ENCODE results near the gene PILRB.
A peak's percentile ranks its signal among the peaks of the same experiment; 100 is the strongest.
"Not testable (repeated sequence)": the region's sequence is repeated elsewhere in the genome, so short reads cannot be mapped to it uniquely, and the experiment has no call there.

Gene PILRB

DNA sequence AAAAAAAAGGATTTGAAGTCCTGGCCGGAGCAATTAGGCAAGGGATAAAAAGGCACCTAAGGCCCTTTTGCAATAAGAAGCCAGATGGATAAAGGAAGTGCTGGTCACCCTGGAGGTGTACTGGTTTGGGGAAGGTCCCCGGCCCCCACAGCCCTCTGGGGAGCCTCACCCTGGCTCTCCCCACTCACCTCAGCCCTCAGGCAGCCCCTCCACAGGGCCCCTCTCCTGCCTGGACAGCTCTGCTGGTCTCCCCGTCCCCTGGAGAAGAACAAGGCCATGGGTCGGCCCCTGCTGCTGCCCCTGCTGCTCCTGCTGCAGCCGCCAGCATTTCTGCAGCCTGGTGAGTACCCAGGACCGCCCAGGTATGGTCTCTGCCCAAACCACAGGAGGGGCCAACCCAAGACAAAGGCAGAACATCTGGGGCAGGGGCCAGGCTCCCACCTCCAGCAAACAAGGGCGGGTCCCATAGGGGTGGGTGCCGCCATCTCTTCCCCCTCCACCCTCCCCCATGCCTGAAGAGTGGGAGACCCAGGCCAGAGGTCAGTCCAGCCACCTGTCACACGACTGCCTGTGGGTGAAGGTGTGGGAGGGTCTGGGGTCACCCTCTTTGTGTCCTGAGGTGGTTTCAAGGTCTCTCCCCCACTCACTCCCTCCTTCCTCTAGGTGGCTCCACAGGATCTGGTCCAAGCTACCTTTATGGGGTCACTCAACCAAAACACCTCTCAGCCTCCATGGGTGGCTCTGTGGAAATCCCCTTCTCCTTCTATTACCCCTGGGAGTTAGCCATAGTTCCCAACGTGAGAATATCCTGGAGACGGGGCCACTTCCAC lies at the start of gene PILRB:
Gene PILRB (plus strand): TSS at position 91 of the 830 bp plus-strand sequence. CDS start 186 bp downstream, at position 277.
- TF ChIP-seq, protein P1, sequence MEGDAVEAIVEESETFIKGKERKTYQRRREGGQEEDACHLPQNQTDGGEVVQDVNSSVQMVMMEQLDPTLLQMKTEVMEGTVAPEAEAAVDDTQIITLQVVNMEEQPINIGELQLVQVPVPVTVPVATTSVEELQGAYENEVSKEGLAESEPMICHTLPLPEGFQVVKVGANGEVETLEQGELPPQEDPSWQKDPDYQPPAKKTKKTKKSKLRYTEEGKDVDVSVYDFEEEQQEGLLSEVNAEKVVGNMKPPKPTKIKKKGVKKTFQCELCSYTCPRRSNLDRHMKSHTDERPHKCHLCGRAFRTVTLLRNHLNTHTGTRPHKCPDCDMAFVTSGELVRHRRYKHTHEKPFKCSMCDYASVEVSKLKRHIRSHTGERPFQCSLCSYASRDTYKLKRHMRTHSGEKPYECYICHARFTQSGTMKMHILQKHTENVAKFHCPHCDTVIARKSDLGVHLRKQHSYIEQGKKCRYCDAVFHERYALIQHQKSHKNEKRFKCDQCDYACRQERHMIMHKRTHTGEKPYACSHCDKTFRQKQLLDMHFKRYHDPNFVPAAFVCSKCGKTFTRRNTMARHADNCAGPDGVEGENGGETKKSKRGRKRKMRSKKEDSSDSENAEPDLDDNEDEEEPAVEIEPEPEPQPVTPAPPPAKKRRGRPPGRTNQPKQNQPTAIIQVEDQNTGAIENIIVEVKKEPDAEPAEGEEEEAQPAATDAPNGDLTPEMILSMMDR (IDR thresholded peaks at IDR 0.05; ENCODE audit: control insufficient read depth, insufficient read depth, low read depth, low read length, missing control alignments): no peak
- H3K4me3 ChIP-seq (ENCODE audit: control insufficient read depth, low read depth, low read length): no peak within 1 kb of the TSS
- no peak for DNase-seq (ENCODE audit: low read depth)

DNA sequence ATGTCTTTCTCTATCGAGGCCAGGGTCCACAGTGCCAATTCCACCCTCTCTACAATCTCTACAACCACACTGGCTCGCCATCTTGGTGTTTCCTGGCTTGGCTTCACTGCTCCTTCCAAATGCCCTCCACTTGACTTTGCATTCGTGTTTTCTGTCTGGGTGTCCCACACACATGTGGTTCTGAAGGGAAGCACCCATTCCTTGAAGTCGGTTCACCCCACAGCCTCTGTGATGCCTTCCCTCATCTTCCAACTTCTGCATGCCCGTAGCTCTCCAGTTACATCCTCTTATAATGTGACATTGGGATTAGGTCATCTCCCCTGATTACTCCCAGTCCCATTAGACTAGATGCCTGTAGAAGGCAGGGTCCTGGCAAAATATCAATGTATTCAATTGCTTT lies 39.6 kb upstream of the PILRB start:
- DNase-seq (ENCODE audit: low read depth): not testable (repeated sequence)

DNA sequence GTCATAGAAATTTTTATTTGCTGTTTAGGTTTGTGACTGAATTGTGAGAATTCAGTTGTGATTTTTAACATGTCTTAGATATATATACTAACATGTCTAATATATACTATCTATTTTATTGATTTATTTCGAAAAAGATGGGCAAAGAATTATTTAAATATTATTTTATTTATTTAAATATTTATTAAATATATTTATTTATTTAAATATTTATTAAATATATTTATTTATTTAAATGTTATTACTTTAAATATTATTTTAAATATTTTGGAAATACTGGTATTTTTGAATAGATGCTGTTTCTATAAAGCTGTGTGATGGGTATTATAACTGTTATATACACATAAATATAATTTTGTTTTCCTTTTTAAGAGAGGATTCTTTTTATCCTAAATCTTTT lies 36.3 kb upstream of the PILRB start:
- DNase-seq (ENCODE audit: low read depth); H3K4me3 ChIP-seq (ENCODE audit: control insufficient read depth, low read depth, low read length): not testable (repeated sequence)

More for the DNA sequence above, 39.6 kb upstream of the PILRB start:
- not testable (repeated sequence) for H3K4me3 ChIP-seq (ENCODE audit: control insufficient read depth, low read depth, low read length)

DNA sequence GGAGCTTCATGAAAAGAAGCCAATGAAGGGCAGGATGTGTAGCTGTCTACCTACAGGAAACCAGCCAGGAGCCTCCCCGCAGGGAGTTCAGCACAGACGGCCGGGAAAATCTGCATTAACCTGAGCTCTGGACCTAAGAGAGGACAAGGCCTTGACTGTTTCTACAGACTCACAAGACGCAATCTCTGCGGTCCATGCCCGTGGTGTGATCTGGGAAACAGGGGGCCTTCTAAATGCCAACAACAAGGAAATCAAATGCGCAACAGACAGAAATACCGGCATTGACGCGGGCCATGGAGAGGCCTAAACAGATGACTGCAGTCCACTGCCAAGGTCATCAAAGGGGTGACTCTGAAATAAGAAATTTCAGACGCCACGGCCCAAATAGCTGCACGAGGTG lies 33.7 kb upstream of the PILRB start:
- not testable (repeated sequence) for DNase-seq (ENCODE audit: low read depth); H3K4me3 ChIP-seq (ENCODE audit: control insufficient read depth, low read depth, low read length)

DNA sequence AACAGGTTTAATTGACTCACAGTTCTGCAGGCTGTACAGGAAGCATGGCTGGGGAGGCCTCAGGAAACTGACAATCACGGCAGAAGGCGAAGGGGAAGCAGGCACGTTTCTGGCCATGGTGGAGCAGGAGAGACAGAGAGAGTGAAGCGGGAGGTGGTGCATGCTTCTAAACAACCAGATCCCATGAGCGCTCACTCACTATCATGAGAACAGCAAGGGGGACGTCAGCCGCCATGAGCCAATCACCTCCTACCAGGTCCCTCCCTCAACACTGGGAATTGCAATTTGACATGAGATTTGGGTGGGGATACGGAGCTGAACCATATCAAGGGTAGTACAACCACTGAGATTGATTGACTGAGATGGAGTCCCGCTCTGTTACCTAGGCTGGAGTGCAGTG lies 32.2 kb upstream of the PILRB start:
- not testable (repeated sequence) for H3K4me3 ChIP-seq (ENCODE audit: control insufficient read depth, low read depth, low read length)

GRCh38 chr7:100326914-100327313 lies 31.0 kb upstream of the PILRB start:
- not testable (repeated sequence) for H3K4me3 ChIP-seq (ENCODE audit: control insufficient read depth, low read depth, low read length); DNase-seq (ENCODE audit: low read depth)

More for the DNA sequence above, 32.2 kb upstream of the PILRB start:
- not testable (repeated sequence) for DNase-seq (ENCODE audit: low read depth)

DNA sequence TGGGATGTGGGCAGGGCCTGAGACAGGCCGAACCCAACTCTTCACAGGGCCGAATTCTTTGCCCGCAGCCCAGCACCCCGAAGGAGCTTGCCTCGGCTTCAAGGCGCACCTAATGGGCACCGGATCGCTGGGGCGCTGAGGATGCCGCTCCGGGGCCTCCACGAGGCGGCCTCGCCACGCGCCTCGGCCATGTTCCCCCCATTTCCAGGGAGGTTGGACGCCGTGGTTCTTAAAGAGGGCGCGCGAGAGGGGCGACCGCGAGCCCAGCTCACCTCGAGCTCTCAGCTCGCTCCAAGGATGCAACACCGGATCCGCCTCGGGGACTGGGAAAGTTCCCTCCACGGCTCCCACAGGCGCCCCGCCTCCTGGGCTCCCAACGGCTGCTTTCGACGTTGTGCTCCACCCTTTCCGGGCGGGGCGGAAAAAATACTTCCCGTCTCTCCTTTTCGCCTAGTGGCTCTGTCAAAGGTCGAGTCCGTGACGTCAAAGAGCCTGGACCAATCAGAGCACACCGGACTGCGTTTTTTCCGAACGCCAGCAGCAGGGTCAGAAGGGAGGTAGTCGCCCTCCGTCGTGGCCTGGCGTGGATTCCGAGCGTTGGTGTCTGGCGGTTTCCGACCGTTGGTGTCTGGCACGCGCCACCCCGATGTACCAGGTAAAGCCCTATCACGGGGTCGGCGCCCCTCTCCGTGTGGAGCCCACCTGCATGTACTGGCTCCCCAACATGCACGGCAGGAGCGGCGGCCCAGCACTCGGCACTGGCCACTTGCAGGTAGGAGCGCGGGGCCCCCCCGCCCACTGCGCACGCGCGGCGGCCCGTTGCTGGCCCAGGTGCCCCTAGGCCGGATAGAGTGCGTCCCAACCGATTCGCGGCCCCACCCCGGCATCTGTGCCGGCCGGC lies 22.1 kb upstream of the PILRB start:
- peak overlapping the region; percentile 74 for H3K4me3 ChIP-seq (ENCODE audit: control insufficient read depth, low read depth, low read length)

DNA sequence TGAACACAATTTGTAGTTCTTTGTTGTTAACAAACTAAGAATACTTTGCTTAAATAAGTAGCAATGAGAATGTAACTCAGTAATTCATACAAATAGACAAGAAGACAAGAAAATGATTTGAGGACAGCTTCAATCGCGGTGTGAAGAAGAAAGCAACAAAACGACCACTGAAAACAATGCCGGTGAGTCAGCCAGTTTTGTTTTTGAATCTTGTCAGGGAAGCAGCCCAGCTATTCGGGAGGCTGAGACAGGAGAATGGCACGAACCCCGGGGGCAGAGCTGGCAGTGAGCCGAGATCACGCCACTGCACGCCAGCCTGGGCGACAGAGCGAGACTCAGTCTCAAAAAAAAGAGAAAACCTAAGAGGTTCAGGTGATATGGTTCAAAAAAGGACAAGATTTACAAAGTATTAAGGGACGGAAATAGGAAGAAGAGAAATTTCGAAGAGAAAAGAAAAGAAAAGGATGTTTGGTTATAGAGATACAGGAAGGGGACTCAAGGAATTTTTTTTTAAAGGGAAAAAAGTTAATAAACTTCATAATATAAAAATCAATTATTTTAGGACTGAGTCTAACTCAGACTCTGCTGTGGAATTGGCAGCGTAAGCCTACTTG lies 19.7 kb upstream of the PILRB start:
- H3K4me3 ChIP-seq (ENCODE audit: control insufficient read depth, low read depth, low read length); DNase-seq (ENCODE audit: low read depth): not testable (repeated sequence)

More for the DNA sequence above, 22.1 kb upstream of the PILRB start:
- peak; percentile 58 for DNase-seq (ENCODE audit: low read depth)

GRCh38 chr7:100341286-100341685 lies 16.6 kb upstream of the PILRB start:
- not testable (repeated sequence) for DNase-seq (ENCODE audit: low read depth); H3K4me3 ChIP-seq (ENCODE audit: control insufficient read depth, low read depth, low read length)

DNA sequence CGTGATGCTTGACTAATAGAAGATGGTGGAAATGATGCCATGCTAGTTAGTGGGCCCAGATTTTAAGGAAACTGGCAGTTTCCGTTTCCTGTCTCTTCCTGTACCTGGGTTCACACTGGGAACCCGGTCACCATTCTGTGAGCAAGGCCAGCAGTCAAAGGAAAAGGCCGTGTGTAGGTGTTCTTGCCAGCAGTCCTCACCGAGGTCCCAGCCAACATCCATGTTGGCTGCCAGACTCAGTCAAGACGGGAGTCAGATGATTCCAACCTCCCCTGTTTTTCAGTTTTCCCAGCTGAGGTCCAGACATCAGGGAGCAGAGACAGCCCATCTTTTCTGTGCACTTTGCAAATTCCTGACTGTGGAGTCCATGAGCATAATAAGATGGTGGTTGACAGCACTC lies 15.2 kb upstream of the PILRB start:
- no peak overlapping the region for H3K4me3 ChIP-seq (ENCODE audit: control insufficient read depth, low read depth, low read length)
- TF ChIP-seq, protein P1 (IDR thresholded peaks at IDR 0.05; ENCODE audit: control insufficient read depth, insufficient read depth, low read depth, low read length, missing control alignments): no peak

GRCh38 chr7:100344124-100344559 lies 13.8 kb upstream of the PILRB start:
- not testable (repeated sequence) for DNase-seq (ENCODE audit: low read depth); H3K4me3 ChIP-seq (ENCODE audit: control insufficient read depth, low read depth, low read length)

More for the DNA sequence above, 15.2 kb upstream of the PILRB start:
- no peak for DNase-seq (ENCODE audit: low read depth)
